IMR-90 (cell line): Measurements from ENCODE around the gene PIK3C3. TPM values are rescaled to one million over a fixed set of nuclear protein-coding genes. Genes with fewer than 3 reads are reported as not detected.

ENCODE experiments used
- ATAC-seq: fragments of 200-7000 bp; cut with Tn5 transposase; 2 replicates; pipeline ENCODE4 v1.9.1; 2020; ENCODE audit warnings: low read depth, mild to moderate bottlenecking, moderate library complexity
- BruUV-seq: library from RNA; stranded (reverse); fragments of 400-500 nt; replicated peaks from 2 replicates; lab custom pipeline; 2021; lab: Mats Ljungman, UMichigan
- CTCF ChIA-PET: fragments of 300-600 bp; formaldehyde crosslinking; extraction: SDS; loops from one replicate; lab custom pipeline; 2021; ENCODE audit warnings: antibody characterized with exemption; lab: Yijun Ruan, JAX
- POLR2A ChIA-PET: fragments of 300-600 bp; sonication (Branson Sonifier 250); formaldehyde crosslinking; loops from one replicate; lab custom pipeline; 2022; ENCODE audit warnings: antibody characterized with exemption; ENCODE audit not compliant: unreplicated experiment; lab: Charles Lee
- DNase-seq: peaks from one replicate; pipeline ENCODE4 v3.0.0; 2013
- H2AFZ ChIP-seq: replicated peaks from 2 replicates; pipeline ENCODE3; 2013; ENCODE audit warnings: low read length, mild to moderate bottlenecking; ENCODE audit not compliant: poor library complexity
- H2AK5ac ChIP-seq: 2 replicates; pipeline ENCODE4 v1.6.1; 2013; ENCODE audit warnings: low read depth, low read length, inconsistent platforms
- H2AK9ac ChIP-seq: replicated peaks from 2 replicates; pipeline ENCODE3; 2013; ENCODE audit warnings: mild to moderate bottlenecking, low read depth, low read length, moderate library complexity; ENCODE audit not compliant: poor library complexity
- H2BK120ac ChIP-seq: 2 replicates; pipeline ENCODE4 v1.6.1; 2013; ENCODE audit warnings: low read depth, low read length, inconsistent platforms
- H2BK15ac ChIP-seq: 3 replicates; pipeline ENCODE4 v1.6.1; 2013; ENCODE audit warnings: low read depth, low read length, inconsistent platforms
- H2BK20ac ChIP-seq: 2 replicates; pipeline ENCODE4 v1.6.1; 2013; ENCODE audit warnings: low read depth, mild to moderate bottlenecking, inconsistent platforms, low read length, moderate library complexity
- H2BK5ac ChIP-seq: 2 replicates; pipeline ENCODE4 v1.6.1; 2013; ENCODE audit warnings: mild to moderate bottlenecking, low read depth, low read length, inconsistent platforms; ENCODE audit not compliant: poor library complexity, severe bottlenecking
- H3K14ac ChIP-seq: replicated peaks from 2 replicates; pipeline ENCODE4 v1.6.1; 2013; ENCODE audit warnings: low read depth, low read length, inconsistent platforms
- H3K18ac ChIP-seq: 2 replicates; pipeline ENCODE4 v1.6.1; 2013; ENCODE audit warnings: low read depth, low read length, control low read depth
- H3K23ac ChIP-seq: 2 replicates; pipeline ENCODE4 v1.6.1; 2013; ENCODE audit warnings: low read depth, low read length, inconsistent platforms
- H3K27ac ChIP-seq: 2 replicates; pipeline ENCODE4 v1.5.1; 2013; ENCODE audit warnings: mild to moderate bottlenecking, control low read depth, low read length; ENCODE audit not compliant: insufficient read depth
- H3K27me3 ChIP-seq: 2 replicates; pipeline ENCODE4 v1.6.1; 2013; ENCODE audit warnings: low read length; ENCODE audit not compliant: control insufficient read depth, insufficient read depth
- H3K36me3 ChIP-seq: 2 replicates; pipeline ENCODE4 v1.6.1; 2013; ENCODE audit warnings: low read length, mixed read lengths; ENCODE audit not compliant: control insufficient read depth, insufficient read depth
- H3K4ac ChIP-seq: 2 replicates; pipeline ENCODE4 v1.6.1; 2013; ENCODE audit warnings: low read depth, low read length, inconsistent platforms
- H3K4me1 ChIP-seq: 2 replicates; pipeline ENCODE4 v1.6.1; 2013; ENCODE audit warnings: low read length, mixed read lengths; ENCODE audit not compliant: control insufficient read depth, insufficient read depth
- H3K4me2 ChIP-seq: 2 replicates; pipeline ENCODE4 v1.6.1; 2013; ENCODE audit warnings: low read depth, mild to moderate bottlenecking, control low read depth, low read length, moderate library complexity
- H3K4me3 ChIP-seq: 2 replicates; pipeline ENCODE4 v1.5.1; 2013; ENCODE audit warnings: low read depth, mild to moderate bottlenecking, control low read depth, low read length, moderate library complexity; ENCODE audit not compliant: insufficient read depth
- H3K56ac ChIP-seq: 2 replicates; pipeline ENCODE4 v1.6.1; 2013; ENCODE audit warnings: low read length, inconsistent platforms; ENCODE audit not compliant: insufficient read depth; ENCODE audit errors: extremely low read depth
- H3K79me1 ChIP-seq, 2 experiments: 2 replicates each; pipeline ENCODE4 v1.6.1; 2013; ENCODE audit warnings: low read length in 2 of 2, inconsistent platforms in 1 of 2, low read depth in 1 of 2
- H3K9ac ChIP-seq: 2 replicates; pipeline ENCODE4 v1.6.1; 2013; ENCODE audit warnings: low read depth, low read length, control low read depth
- H3K9me1 ChIP-seq: 2 replicates; pipeline ENCODE4 v1.6.1; 2013; ENCODE audit warnings: low read length, inconsistent platforms; ENCODE audit not compliant: insufficient read depth
- H3K9me3 ChIP-seq: 2 replicates; pipeline ENCODE4 v1.6.1; 2013; ENCODE audit warnings: low read length; ENCODE audit not compliant: control insufficient read depth, insufficient read depth
- H4K20me1 ChIP-seq: 2 replicates; pipeline ENCODE4 v1.6.1; 2013; ENCODE audit warnings: low read length, inconsistent platforms; ENCODE audit not compliant: insufficient read depth
- H4K5ac ChIP-seq: 2 replicates; pipeline ENCODE4 v1.6.1; 2013; ENCODE audit warnings: mild to moderate bottlenecking, low read depth, low read length, control low read depth
- H4K8ac ChIP-seq, 2 experiments: 2 replicates each; pipeline ENCODE4 v1.6.1; 2013; ENCODE audit warnings: low read depth in 2 of 2, low read length in 2 of 2, control low read depth in 1 of 2, inconsistent platforms in 1 of 2
- H4K91ac ChIP-seq: 2 replicates; pipeline ENCODE4 v1.6.1; 2013; ENCODE audit warnings: low read depth, low read length, inconsistent platforms; ENCODE audit not compliant: insufficient read depth
- BHLHE40 ChIP-seq: fragments of 150-350 bp; IDR thresholded peaks from 2 replicates; pipeline ENCODE4 v1.6.1; 2016; ENCODE audit warnings: mild to moderate bottlenecking, low read depth, low read length
- CTCF ChIP-seq: conservative IDR thresholded peaks from 2 replicates; pipeline ENCODE4 v1.5.1; 2012; ENCODE audit warnings: mild to moderate bottlenecking, low read depth, low read length, improper control_type of control experiment
- FOS ChIP-seq: fragments of 150-350 bp; IDR thresholded peaks from 2 replicates; pipeline ENCODE4 v1.6.1; 2016; ENCODE audit warnings: low read depth, low read length
- MAFK ChIP-seq: IDR thresholded peaks from 2 replicates; pipeline ENCODE4 v1.6.1; 2012; ENCODE audit warnings: low read depth, low read length, improper control_type of control experiment
- MXI1 ChIP-seq: IDR thresholded peaks from 2 replicates; pipeline ENCODE4 v1.6.1; 2012; ENCODE audit warnings: low read depth, mild to moderate bottlenecking, low read length, moderate library complexity, borderline replicate concordance
- WGBS, 2 experiments: methylation state at CpG; one replicate each; pipeline versions ENCODE4 v1.1.5 to v1.1.7; 2013; ENCODE audit warnings: missing lambda C conversion rate in 2 of 2; ENCODE audit not compliant: insufficient read length in 1 of 2; ENCODE audit errors: extremely low coverage in 2 of 2; 5-methylcytosine and 5-hydroxymethylcytosine counted together
- dilution Hi-C: fragments of 300-500 bp; cut with HindIII; formaldehyde crosslinking; loops from one replicate; pipeline ENCODE4 v1.14.3; 2018; ENCODE audit warnings: low sequenced_read_pairs; ENCODE audit not compliant: unreplicated experiment
- in situ Hi-C: fragments of 300-500 bp; cut with MboI; formaldehyde crosslinking; loops from 3 replicates; pipeline ENCODE4 v1.14.3; 2019; ENCODE audit warnings: low sequenced_read_pairs, inconsistent platforms, mixed read lengths
- intact Hi-C: fragments of 100-400 bp; cut with micrococcal nuclease; formaldehyde crosslinking; loops from 2 replicates; pipeline ENCODE4 v1.10.0; 2022
- polyA plus RNA-seq, 3 experiments: library from polyadenylated mRNA; depleted of rRNA; stranded (reverse); fragments of >200 nt; gene quantifications; 2 replicates each; pipeline ENCODE4 v1.2.3, GENCODE V29; 2012; ENCODE audit warnings: low replicate concordance in 1 of 3
- total RNA-seq: library from RNA; depleted of rRNA; stranded (reverse); fragments of >200 nt; gene quantifications from 2 replicates; pipeline ENCODE4 v1.2.3, GENCODE V29; 2012

Gene PIK3C3
- total and polyA plus RNA-seq, 2 of the 4 experiments (the other 2 are of a cell fraction), result 41.2 to 57.2 TPM

GRCh38 chr18:42092848-42093247 is 137.8 kb downstream of the PIK3C3 start:
- Histone ChIP-seq H3K27me3 (no peaks in the 10 kb centered on the region), H3K4ac (no peak overlapping the region), H3K23ac (no peak overlapping the region), H4K5ac (no peak overlapping the region), H2AK5ac (no peak overlapping the region), H3K36me3 (no peaks in the 10 kb centered on the region), H3K14ac (no peak overlapping the region), H3K18ac (no peak overlapping the region), H3K27ac (no peak overlapping the region), H2BK120ac (no peak overlapping the region), H3K9ac (no peak overlapping the region), H2BK5ac (no peak overlapping the region), H2BK15ac (no peak overlapping the region), H2BK20ac (no peak overlapping the region), H4K91ac (no peak overlapping the region), H3K4me1 (no peaks in the 10 kb centered on the region), H3K9me1 (no peaks in the 10 kb centered on the region), H3K4me2 (no peak overlapping the region), H3K56ac (no peak overlapping the region), H2AK9ac (no peak overlapping the region), H4K8ac (no peak overlapping the region), H3K4me3 (no peak overlapping the region), H3K79me1 (no peaks in the 10 kb centered on the region), H3K9me3 (no peaks in the 10 kb centered on the region), H2AFZ (no peak overlapping the region), H4K20me1 (no peaks in the 10 kb centered on the region)
- dilution Hi-C loops (no loop called here), intact Hi-C loops (no loop called here), in situ Hi-C loops (no loop called here)
- TF ChIP-seq MXI1 (no peak), BHLHE40 (no peak), FOS (no peak), MAFK (no peak), CTCF (no peak)
- WGBS, 2 experiments, result no CpG with 5 or more reads among the region's 1 CpG
- DNase-seq (no peak), ATAC-seq (no peak)
- ChIA-PET CTCF (interaction anchor here (1.6 kb wide), 1 partner anchor 21 kb away, joined by 3 read pairs; no protein-coding TSS in a partner anchor), POLR2A (no interaction called here)
- BruUV-seq, result no TSS peak
